Liver (tissue), 9 donors: Measurements from ENCODE around the gene PELI3. TPM values are rescaled to one million over a fixed set of nuclear protein-coding genes. Genes with fewer than 3 reads are reported as not detected.
A peak's percentile ranks its signal among the peaks of the same experiment; 100 is the strongest.

ENCODE experiments used
- DNase-seq: peaks from one replicate; pipeline ENCODE4 v3.0.0-alpha.2; 2017; ENCODE audit warnings: low spot score
- H3K27ac ChIP-seq, 2 donors: one replicate each; pipeline ENCODE4 v1.7.0; 2013; ENCODE audit warnings: inconsistent platforms in 2 of 2, low read length in 2 of 2, control low read depth in 1 of 2, low read depth in 1 of 2, mild to moderate bottlenecking in 1 of 2
- H3K27me3 ChIP-seq, 4 donors: one replicate each; pipeline versions ENCODE4 v1.6.1 to v1.7.0; 2013; ENCODE audit warnings: low read length in 3 of 4, inconsistent platforms in 1 of 4, mild to moderate bottlenecking in 1 of 4, moderate library complexity in 1 of 4; ENCODE audit not compliant: control insufficient read depth in 4 of 4, insufficient read depth in 4 of 4
- H3K36me3 ChIP-seq, 4 donors: one replicate each; pipeline versions ENCODE4 v1.6.1 to v1.7.0; 2013; ENCODE audit warnings: low read length in 3 of 4, mild to moderate bottlenecking in 3 of 4, low read depth in 1 of 4, moderate library complexity in 1 of 4; ENCODE audit not compliant: control insufficient read depth in 4 of 4, insufficient read depth in 3 of 4
- H3K4me1 ChIP-seq, 4 donors: one replicate each; pipeline versions ENCODE4 v1.6.1 to v1.7.0; 2013; ENCODE audit warnings: low read length in 3 of 4, mild to moderate bottlenecking in 3 of 4, moderate library complexity in 1 of 4; ENCODE audit not compliant: control insufficient read depth in 4 of 4, insufficient read depth in 4 of 4
- H3K4me3 ChIP-seq, 3 donors: one replicate each; pipeline versions ENCODE4 v1.6.1 to v1.7.0; 2013; ENCODE audit warnings: low read length in 3 of 3, control low read depth in 1 of 3, low read depth in 1 of 3, mild to moderate bottlenecking in 1 of 3
- H3K9ac ChIP-seq, 2 donors: one replicate each; pipeline ENCODE4 v1.7.0; 2013; ENCODE audit warnings: low read length in 2 of 2, mild to moderate bottlenecking in 2 of 2, moderate library complexity in 2 of 2, control low read depth in 1 of 2, low read depth in 1 of 2
- H3K9me3 ChIP-seq, 4 donors: one replicate each; pipeline versions ENCODE4 v1.6.1 to v1.7.0; 2013; ENCODE audit warnings: low read length in 3 of 4; ENCODE audit not compliant: control insufficient read depth in 4 of 4
- EGR1 ChIP-seq, 2 donors: IDR thresholded peaks; 2 replicates each; pipeline ENCODE4 v1.6.1; 2016 to 2018; ENCODE audit warnings: antibody characterized with exemption in 2 of 2, low read depth in 2 of 2
- GABPA ChIP-seq, 2 donors: IDR thresholded peaks in 1 of 2; conservative IDR thresholded peaks in 1 of 2; 2 replicates each; pipeline ENCODE4 v1.6.1; 2016; ENCODE audit warnings: antibody characterized with exemption in 2 of 2, mild to moderate bottlenecking in 1 of 2, moderate library complexity in 1 of 2
- HNF4A ChIP-seq, 2 donors: conservative IDR thresholded peaks; 2 replicates each; pipeline ENCODE4 v1.6.1; 2016; ENCODE audit warnings: antibody characterized with exemption in 2 of 2, mild to moderate bottlenecking in 2 of 2
- JUND ChIP-seq, 2 donors: IDR thresholded peaks; 2 replicates each; pipeline ENCODE4 v1.6.1; 2016; ENCODE audit warnings: antibody characterized with exemption in 2 of 2
- NR2F2 ChIP-seq: IDR thresholded peaks from 2 replicates; pipeline ENCODE4 v1.6.1; 2016; ENCODE audit warnings: antibody characterized with exemption
- RAD21 ChIP-seq, 2 donors: IDR thresholded peaks; 2 replicates each; pipeline ENCODE4 v1.6.1; 2016; ENCODE audit warnings: antibody characterized with exemption in 2 of 2, mild to moderate bottlenecking in 2 of 2
- RXRA ChIP-seq, 2 donors: IDR thresholded peaks; 2 replicates each; pipeline ENCODE4 v1.6.1; 2017 to 2018; ENCODE audit warnings: antibody characterized with exemption in 2 of 2, mild to moderate bottlenecking in 1 of 2
- TAF1 ChIP-seq: conservative IDR thresholded peaks from 2 replicates; pipeline ENCODE4 v1.6.1; 2016; ENCODE audit warnings: antibody characterized with exemption, mild to moderate bottlenecking
- YY1 ChIP-seq: IDR thresholded peaks from 2 replicates; pipeline ENCODE4 v1.6.1; 2016; ENCODE audit warnings: antibody characterized with exemption, mild to moderate bottlenecking
- WGBS: extraction: QIAGEN DNeasy Blood & Tissue Kit; methylation state at CpG from one replicate; pipeline ENCODE4 v1.1.7; 2013; 5-methylcytosine and 5-hydroxymethylcytosine counted together
- polyA plus RNA-seq, 2 donors: library from polyadenylated mRNA; stranded (reverse) in 1 of 2; unstranded in 1 of 2; fragments of 200-250 nt in 1 of 2; fragments of >200 nt in 1 of 2; fragmentation: Nextera tagmentation in 1 of 2; extraction: Ambion mirVana in 1 of 2; gene quantifications; one replicate each; pipeline versions ENCODE4 v1.2.1 to v1.2.3, GENCODE V29; 2013 to 2015
- total RNA-seq, 2 donors: library from RNA; depleted of rRNA; stranded (reverse); fragments of >200 nt; gene quantifications; one replicate each; pipeline ENCODE4 v1.2.3, GENCODE V29; 2014
- TF ChIP-seq, protein P1 (sequence below): IDR thresholded peaks from 2 replicates; pipeline ENCODE4 v1.6.1; 2016; ENCODE audit warnings: antibody characterized with exemption, mild to moderate bottlenecking
- TF ChIP-seq, protein P2 (sequence below): IDR thresholded peaks from 2 replicates; pipeline ENCODE4 v1.6.1; 2016; ENCODE audit warnings: antibody characterized with exemption
- TF ChIP-seq, protein P3 (sequence below): fragments of 150-350 bp; IDR thresholded peaks from 2 replicates; pipeline ENCODE4 v1.5.1; 2017; ENCODE audit warnings: improper control_type of control experiment, low read depth, low read length; ENCODE audit not compliant: missing input control
- donor health status: healthy.
- donor health status: healthy.
- donor health status: healthy.
- donor health status: healthy.
- donor health status: healthy.

PELI3 gene
- total and polyA plus RNA-seq, 4 donors: 1.7 to 5.4 (median 2.1) TPM

DNA sequence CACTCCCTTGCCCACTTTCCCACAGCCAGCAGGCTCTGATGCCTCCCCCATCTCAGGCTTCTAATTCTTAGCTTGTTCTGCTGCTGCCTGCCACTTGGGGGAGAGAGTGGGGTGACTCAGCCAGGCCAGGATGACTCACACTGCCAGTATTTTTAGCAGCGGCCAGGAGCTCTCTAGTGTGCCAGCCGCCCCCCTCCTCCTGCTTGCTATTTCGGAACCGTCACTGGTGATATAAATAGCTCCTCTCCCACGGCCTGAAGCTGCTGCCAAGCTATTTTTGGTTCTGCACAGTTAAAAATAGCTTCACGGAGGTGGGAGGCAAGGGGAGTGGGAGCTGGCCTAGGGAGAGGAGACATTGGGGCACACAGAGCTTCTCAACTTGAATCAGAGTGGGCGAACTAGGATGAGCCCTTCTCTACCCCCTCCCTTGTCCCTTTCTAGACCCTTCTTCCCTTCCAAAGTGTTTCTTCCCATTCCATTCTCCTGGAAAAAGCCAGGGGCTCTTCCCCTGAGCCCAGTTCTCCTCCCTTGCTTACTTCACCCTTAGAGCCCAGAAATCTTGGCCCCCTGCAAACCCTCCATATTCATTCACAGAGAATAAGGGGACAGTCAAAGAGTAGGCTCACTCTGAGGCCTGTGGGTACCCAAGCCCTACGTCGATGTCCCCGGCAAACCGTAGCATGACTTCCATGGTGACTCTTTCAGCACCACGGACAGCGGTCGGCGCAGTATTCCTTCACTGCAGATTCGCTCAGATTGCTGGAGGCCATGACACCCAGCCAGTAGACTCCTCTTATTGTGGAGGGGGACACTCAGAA is 48.3 kb upstream of the PELI3 start:
- Histone ChIP-seq H3K4me1 (peaks cover 0 to 6% (median 0%) of the 10 kb centered on the region in 4 donors), H3K4me3 (no peak overlapping the region), H3K9ac (no peak overlapping the region), H3K9me3 (no peaks in the 10 kb centered on the region), H3K27ac (no peak overlapping the region), H3K27me3 (peaks cover 0 to 6% (median 0%) of the 10 kb centered on the region in 4 donors), H3K36me3 (no peaks in the 10 kb centered on the region)
- TF ChIP-seq, protein P1, sequence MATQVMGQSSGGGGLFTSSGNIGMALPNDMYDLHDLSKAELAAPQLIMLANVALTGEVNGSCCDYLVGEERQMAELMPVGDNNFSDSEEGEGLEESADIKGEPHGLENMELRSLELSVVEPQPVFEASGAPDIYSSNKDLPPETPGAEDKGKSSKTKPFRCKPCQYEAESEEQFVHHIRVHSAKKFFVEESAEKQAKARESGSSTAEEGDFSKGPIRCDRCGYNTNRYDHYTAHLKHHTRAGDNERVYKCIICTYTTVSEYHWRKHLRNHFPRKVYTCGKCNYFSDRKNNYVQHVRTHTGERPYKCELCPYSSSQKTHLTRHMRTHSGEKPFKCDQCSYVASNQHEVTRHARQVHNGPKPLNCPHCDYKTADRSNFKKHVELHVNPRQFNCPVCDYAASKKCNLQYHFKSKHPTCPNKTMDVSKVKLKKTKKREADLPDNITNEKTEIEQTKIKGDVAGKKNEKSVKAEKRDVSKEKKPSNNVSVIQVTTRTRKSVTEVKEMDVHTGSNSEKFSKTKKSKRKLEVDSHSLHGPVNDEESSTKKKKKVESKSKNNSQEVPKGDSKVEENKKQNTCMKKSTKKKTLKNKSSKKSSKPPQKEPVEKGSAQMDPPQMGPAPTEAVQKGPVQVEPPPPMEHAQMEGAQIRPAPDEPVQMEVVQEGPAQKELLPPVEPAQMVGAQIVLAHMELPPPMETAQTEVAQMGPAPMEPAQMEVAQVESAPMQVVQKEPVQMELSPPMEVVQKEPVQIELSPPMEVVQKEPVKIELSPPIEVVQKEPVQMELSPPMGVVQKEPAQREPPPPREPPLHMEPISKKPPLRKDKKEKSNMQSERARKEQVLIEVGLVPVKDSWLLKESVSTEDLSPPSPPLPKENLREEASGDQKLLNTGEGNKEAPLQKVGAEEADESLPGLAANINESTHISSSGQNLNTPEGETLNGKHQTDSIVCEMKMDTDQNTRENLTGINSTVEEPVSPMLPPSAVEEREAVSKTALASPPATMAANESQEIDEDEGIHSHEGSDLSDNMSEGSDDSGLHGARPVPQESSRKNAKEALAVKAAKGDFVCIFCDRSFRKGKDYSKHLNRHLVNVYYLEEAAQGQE: peak; percentile 99
- TF ChIP-seq JUND (IDR thresholded peaks at IDR 0.05): peak; percentile 60 to 77
- TF ChIP-seq GABPA (IDR thresholded peaks at IDR 0.05 in 1 of 2, conservative IDR thresholded peaks at IDR 0.05 in 1 of 2): no peak
- 13% methylated on average over 16 of the region's 16 CpGs for WGBS
- peak; percentile 68 for DNase-seq

DNA sequence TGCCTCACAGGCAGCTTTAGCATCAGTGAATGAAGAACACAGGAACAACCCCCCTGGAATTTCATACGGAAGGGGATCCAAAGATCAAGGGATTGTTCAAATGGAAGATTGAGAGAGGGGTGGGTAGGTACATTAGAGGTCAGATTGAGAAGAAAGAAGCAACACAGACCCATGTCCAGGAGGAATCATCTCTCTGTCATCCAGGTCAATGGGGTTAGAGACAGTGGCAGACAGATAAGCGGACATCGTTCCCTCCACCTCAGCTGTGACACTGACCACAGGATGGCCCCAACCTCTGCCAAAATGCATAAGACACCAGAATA is 47.8 kb upstream of the PELI3 start:
- H3K9ac ChIP-seq: no peak overlapping the region
- H3K27me3 ChIP-seq: peaks cover 0 to 6% (median 0%) of the 10 kb centered on the region in 4 donors
- no peak for DNase-seq
- no peak overlapping the region for H3K27ac ChIP-seq
- H3K4me3 ChIP-seq: no peak overlapping the region
- H3K4me1 ChIP-seq: peaks cover 0 to 6% (median 0%) of the 10 kb centered on the region in 4 donors
- no peaks in the 10 kb centered on the region for H3K9me3 ChIP-seq
- 48% methylated on average over 3 of the region's 3 CpGs for WGBS
- TF ChIP-seq RAD21 (IDR thresholded peaks at IDR 0.05) (no peak), EGR1 (IDR thresholded peaks at IDR 0.05; ENCODE audit: low read depth in 2 of 2) (no peak), JUND (IDR thresholded peaks at IDR 0.05) (no peak)
- TF ChIP-seq, protein P1: peak; percentile 90
- no peaks in the 10 kb centered on the region for H3K36me3 ChIP-seq

DNA sequence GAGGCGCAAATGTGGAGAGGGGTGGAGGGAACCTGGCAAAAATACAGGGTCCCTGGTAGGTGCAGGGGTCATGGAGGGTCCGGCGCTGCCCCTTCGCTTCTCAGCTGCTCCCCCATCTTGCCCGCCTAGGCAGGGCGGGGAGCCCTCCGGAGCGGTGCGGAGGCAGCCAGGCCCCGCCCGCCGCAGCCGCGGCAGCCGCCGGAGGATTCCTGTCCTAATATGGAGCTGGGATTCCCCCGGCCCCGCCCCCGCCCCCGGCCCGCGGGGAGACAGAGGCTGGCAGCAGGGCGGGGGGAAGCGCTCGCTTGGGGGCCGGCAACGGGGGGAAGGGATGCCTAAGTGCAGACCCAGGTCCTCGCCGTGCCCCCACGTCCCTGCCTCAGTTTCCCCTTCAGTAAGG is 46.9 kb upstream of the PELI3 start:
- no peaks in the 10 kb centered on the region for H3K9me3 ChIP-seq
- TF ChIP-seq JUND (IDR thresholded peaks at IDR 0.05): no peak
- TF ChIP-seq, protein P2, sequence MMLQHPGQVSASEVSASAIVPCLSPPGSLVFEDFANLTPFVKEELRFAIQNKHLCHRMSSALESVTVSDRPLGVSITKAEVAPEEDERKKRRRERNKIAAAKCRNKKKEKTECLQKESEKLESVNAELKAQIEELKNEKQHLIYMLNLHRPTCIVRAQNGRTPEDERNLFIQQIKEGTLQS: no peak
- no peak for TF ChIP-seq NR2F2
- TF ChIP-seq RAD21 (IDR thresholded peaks at IDR 0.05): no peak
- TF ChIP-seq, protein P1: no peak
- no peak for TF ChIP-seq YY1
- TF ChIP-seq, protein P3, sequence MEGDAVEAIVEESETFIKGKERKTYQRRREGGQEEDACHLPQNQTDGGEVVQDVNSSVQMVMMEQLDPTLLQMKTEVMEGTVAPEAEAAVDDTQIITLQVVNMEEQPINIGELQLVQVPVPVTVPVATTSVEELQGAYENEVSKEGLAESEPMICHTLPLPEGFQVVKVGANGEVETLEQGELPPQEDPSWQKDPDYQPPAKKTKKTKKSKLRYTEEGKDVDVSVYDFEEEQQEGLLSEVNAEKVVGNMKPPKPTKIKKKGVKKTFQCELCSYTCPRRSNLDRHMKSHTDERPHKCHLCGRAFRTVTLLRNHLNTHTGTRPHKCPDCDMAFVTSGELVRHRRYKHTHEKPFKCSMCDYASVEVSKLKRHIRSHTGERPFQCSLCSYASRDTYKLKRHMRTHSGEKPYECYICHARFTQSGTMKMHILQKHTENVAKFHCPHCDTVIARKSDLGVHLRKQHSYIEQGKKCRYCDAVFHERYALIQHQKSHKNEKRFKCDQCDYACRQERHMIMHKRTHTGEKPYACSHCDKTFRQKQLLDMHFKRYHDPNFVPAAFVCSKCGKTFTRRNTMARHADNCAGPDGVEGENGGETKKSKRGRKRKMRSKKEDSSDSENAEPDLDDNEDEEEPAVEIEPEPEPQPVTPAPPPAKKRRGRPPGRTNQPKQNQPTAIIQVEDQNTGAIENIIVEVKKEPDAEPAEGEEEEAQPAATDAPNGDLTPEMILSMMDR: no peak
- no peak for TF ChIP-seq RXRA (IDR thresholded peaks at IDR 0.05)
- no peak for TF ChIP-seq HNF4A (conservative IDR thresholded peaks at IDR 0.05)
- TF ChIP-seq TAF1: no peak
- 7% methylated on average over 30 of the region's 30 CpGs for WGBS
- H3K4me1 ChIP-seq: peaks cover 0 to 6% (median 0%) of the 10 kb centered on the region in 4 donors
- peaks cover 0 to 6% (median 0%) of the 10 kb centered on the region in 4 donors for H3K27me3 ChIP-seq
- H3K4me3 ChIP-seq: no peak overlapping the region
- no peak overlapping the region for H3K9ac ChIP-seq
- DNase-seq: no peak
- H3K36me3 ChIP-seq: no peaks in the 10 kb centered on the region
- H3K27ac ChIP-seq: no peak overlapping the region
